Mesenchymal stem cell (in vitro differentiated cells and primary cell): ENCODE measurements around the gene PPFIBP2.

Source experiments
- DNase-seq: peaks from one replicate; pipeline ENCODE4 v3.0.0-alpha.2; 2013
- H2AFZ ChIP-seq: one replicate; pipeline ENCODE4 v1.6.1; 2013; ENCODE audit warnings: low read depth, mild to moderate bottlenecking, control low read depth, inconsistent platforms, low read length, moderate library complexity
- H2AK5ac ChIP-seq: 2 replicates; pipeline ENCODE4 v1.6.1; 2013; ENCODE audit warnings: low read length, moderate library complexity, mild to moderate bottlenecking, inconsistent platforms; ENCODE audit not compliant: severe bottlenecking
- H2BK120ac ChIP-seq: one replicate; pipeline ENCODE4 v1.6.1; 2013; ENCODE audit warnings: low read depth, mild to moderate bottlenecking, inconsistent platforms, low read length, moderate library complexity
- H2BK12ac ChIP-seq, 2 experiments: one replicate each; pipeline ENCODE4 v1.6.1; 2013; ENCODE audit warnings: inconsistent platforms in 2 of 2, low read length in 2 of 2, mild to moderate bottlenecking in 2 of 2, moderate library complexity in 2 of 2, control low read depth in 1 of 2
- H2BK15ac ChIP-seq: one replicate; pipeline ENCODE4 v1.6.1; 2013; ENCODE audit warnings: mild to moderate bottlenecking, low read depth, inconsistent platforms; ENCODE audit not compliant: poor library complexity, severe bottlenecking
- H2BK5ac ChIP-seq: 2 replicates; pipeline ENCODE4 v1.6.1; 2013; ENCODE audit warnings: low read depth, mild to moderate bottlenecking, low read length, control low read depth, inconsistent platforms; ENCODE audit not compliant: poor library complexity, severe bottlenecking
- H3K14ac ChIP-seq, 2 experiments: one replicate each; pipeline ENCODE4 v1.6.1; 2013; ENCODE audit warnings: inconsistent platforms in 2 of 2, low read length in 2 of 2, control low read depth in 1 of 2, mild to moderate bottlenecking in 1 of 2, moderate library complexity in 1 of 2
- H3K18ac ChIP-seq, 2 experiments: one replicate each; pipeline ENCODE4 v1.6.1; 2013; ENCODE audit warnings: inconsistent platforms in 2 of 2, low read length in 2 of 2, control low read depth in 1 of 2, low read depth in 1 of 2, mild to moderate bottlenecking in 1 of 2
- H3K23ac ChIP-seq, 2 experiments: one replicate each; pipeline ENCODE4 v1.6.1; 2013; ENCODE audit warnings: inconsistent platforms in 2 of 2, low read length in 2 of 2, mild to moderate bottlenecking in 2 of 2, moderate library complexity in 2 of 2, control low read depth in 1 of 2
- H3K27ac ChIP-seq: 2 replicates; pipeline ENCODE4 v1.5.1; 2013; ENCODE audit warnings: mild to moderate bottlenecking, moderate library complexity, low read length, control low read depth, inconsistent platforms; ENCODE audit not compliant: poor library complexity, severe bottlenecking
- H3K27me3 ChIP-seq, 2 experiments: 2 replicates each; pipeline versions ENCODE4 v1.6.1 to v1.7.0; 2013; ENCODE audit warnings: low read length in 2 of 2, mild to moderate bottlenecking in 2 of 2, moderate library complexity in 2 of 2, control low read depth in 1 of 2, inconsistent platforms in 1 of 2; ENCODE audit not compliant: control insufficient read depth in 1 of 2, insufficient read depth in 1 of 2
- H3K36me3 ChIP-seq, 2 experiments: 2 replicates each; pipeline versions ENCODE4 v1.6.1 to v1.7.0; 2013; ENCODE audit warnings: low read length in 2 of 2, control low read depth in 1 of 2, inconsistent platforms in 1 of 2, low read depth in 1 of 2, mild to moderate bottlenecking in 1 of 2; ENCODE audit not compliant: insufficient read depth in 2 of 2, control insufficient read depth in 1 of 2
- H3K4ac ChIP-seq, 2 experiments: one replicate each; pipeline ENCODE4 v1.6.1; 2013; ENCODE audit warnings: inconsistent platforms in 2 of 2, low read length in 2 of 2, mild to moderate bottlenecking in 2 of 2, moderate library complexity in 2 of 2, control low read depth in 1 of 2, low read depth in 1 of 2
- H3K4me1 ChIP-seq: 2 replicates; pipeline ENCODE4 v1.6.1; 2013; ENCODE audit warnings: low read depth, low read length, control low read depth; ENCODE audit not compliant: control insufficient read depth, insufficient read depth
- H3K4me2 ChIP-seq: 2 replicates; pipeline ENCODE4 v1.6.1; 2013; ENCODE audit warnings: low read length, mild to moderate bottlenecking, inconsistent platforms; ENCODE audit not compliant: poor library complexity, severe bottlenecking
- H3K4me3 ChIP-seq, 2 experiments: 2 replicates each; pipeline versions ENCODE4 v1.5.1 to v1.7.0; 2013; ENCODE audit warnings: low read length in 2 of 2, mild to moderate bottlenecking in 2 of 2, control low read depth in 1 of 2, low read depth in 1 of 2; ENCODE audit not compliant: insufficient read depth in 1 of 2
- H3K79me1 ChIP-seq: replicated peaks from 2 replicates; pipeline ENCODE4 v1.6.1; 2013; ENCODE audit warnings: mild to moderate bottlenecking, control low read depth, low read length, inconsistent platforms; ENCODE audit not compliant: poor library complexity, severe bottlenecking
- H3K9ac ChIP-seq: 2 replicates; pipeline ENCODE4 v1.7.0; 2013; ENCODE audit warnings: mild to moderate bottlenecking, low read length, moderate library complexity
- H3K9me3 ChIP-seq: 2 replicates; pipeline ENCODE4 v1.7.0; 2013; ENCODE audit warnings: mild to moderate bottlenecking, low read length; ENCODE audit not compliant: control insufficient read depth
- H4K8ac ChIP-seq: one replicate; pipeline ENCODE4 v1.6.1; 2013; ENCODE audit warnings: inconsistent platforms, mild to moderate bottlenecking, low read length, moderate library complexity
- H4K91ac ChIP-seq: one replicate; pipeline ENCODE4 v1.6.1; 2013; ENCODE audit warnings: mild to moderate bottlenecking, low read length, inconsistent platforms
- WGBS: methylation state at CpG from one replicate; pipeline ENCODE4 v1.1.7; 2013; ENCODE audit warnings: mixed read lengths; 5-methylcytosine and 5-hydroxymethylcytosine counted together

PPFIBP2 gene

DNA sequence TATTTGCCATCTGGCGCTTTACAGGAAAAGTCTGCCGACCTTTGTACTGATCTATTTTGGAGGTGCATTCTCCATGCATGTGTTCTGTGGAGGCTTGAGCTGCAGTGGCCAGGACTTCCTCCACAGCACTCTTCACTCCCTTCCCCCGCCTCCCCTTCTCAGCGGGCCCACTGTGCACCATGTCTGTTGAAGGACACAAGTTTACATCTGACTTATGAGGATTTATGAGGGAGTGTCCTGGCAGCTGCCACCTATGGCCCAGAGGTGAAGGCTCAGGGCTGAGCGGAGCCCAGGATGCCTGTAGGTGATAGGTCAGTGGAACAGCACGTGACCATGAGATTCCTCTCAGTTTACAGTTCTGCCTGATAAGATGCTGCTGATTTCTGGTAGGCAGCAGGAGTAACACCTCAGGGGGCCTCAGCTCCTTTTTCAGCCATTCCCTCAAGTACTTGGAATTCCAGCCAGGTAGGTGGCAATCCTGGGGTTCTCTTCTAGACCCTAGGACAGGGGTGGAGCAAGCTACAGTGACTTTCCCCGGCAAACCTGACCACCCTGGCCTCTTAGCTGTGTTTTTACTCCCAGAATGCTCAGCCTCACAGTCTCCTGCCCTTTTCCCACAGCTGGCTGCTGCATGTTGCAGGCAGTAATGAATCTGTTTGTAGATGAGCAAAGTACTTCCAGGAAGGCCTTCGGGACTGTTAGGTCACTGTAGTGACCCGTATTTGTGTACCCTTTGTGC lies 59.9 kb downstream of the PPFIBP2 start:
- no peaks in the 10 kb centered on the region for H3K9me3 ChIP-seq
- DNase-seq, result peak; percentile 25
- peak overlapping the region; percentile 87 for H4K8ac ChIP-seq
- H2AFZ ChIP-seq, result peak overlapping the region; percentile 33
- no peak overlapping the region for H2AK5ac ChIP-seq
- H3K4ac ChIP-seq, result peak overlapping the region in 1 of 2 experiments; percentile 83
- H4K91ac ChIP-seq, result peak overlapping the region; percentile 80
- peak overlapping the region; percentile 22 for H2BK120ac ChIP-seq
- H3K4me3 ChIP-seq, result no peak overlapping the region
- H3K18ac ChIP-seq, result peak overlapping the region; percentile 77 to 90
- peak overlapping the region; percentile 60 for H2BK15ac ChIP-seq
- H2BK12ac ChIP-seq, result peak overlapping the region; percentile 60 to 85
- H3K4me1 ChIP-seq, result peaks cover 37% of the 10 kb centered on the region
- H3K27ac ChIP-seq, result no peak overlapping the region
- peak overlapping the region in 1 of 2 experiments; percentile 13 for H3K14ac ChIP-seq
- no peak overlapping the region for H3K4me2 ChIP-seq
- H3K36me3 ChIP-seq, result no peaks in the 10 kb centered on the region
- peaks cover 0 to 22% of the 10 kb centered on the region in 2 experiments for H3K27me3 ChIP-seq
- no peak overlapping the region for H3K9ac ChIP-seq
- H2BK5ac ChIP-seq, result no peak overlapping the region
- 45% methylated on average over 9 of the region's 9 CpGs for WGBS
- H3K79me1 ChIP-seq, result no peaks in the 10 kb centered on the region
- peak overlapping the region in 1 of 2 experiments; percentile 61 for H3K23ac ChIP-seq

DNA sequence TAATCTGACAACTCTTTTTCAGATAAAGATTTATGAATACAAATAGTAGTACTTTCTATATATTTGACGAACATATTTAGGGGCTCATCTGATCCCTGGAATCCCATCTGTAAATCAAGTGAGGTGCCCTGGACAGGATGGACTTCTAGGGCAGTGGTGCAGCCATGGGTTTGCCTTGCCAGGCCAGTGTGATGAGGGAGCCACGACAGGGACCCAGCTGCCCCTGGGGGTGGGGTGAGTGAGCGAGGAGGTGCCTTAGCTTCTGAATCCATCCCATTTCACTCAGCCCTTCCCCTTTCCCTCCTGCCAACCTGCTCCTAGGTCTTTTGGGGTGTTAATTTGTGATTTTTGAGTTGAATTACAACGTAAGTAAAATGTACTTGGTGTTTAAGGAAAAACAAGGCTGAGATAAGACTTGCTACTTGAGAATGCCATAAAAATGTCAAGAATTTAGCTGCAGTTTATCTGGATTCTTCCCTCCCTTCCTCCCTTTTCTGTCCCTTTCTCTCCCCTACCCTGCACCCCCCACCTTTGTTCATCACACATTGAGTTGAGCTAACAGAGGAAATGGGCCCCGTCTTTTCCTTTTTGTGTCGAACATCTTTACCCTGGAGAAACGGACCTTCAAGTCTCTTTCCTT lies 60.8 kb downstream of the PPFIBP2 start:
- Histone ChIP-seq H3K14ac (peak overlapping the region in 1 of 2 experiments; percentile 71), H3K18ac (peak overlapping the region; percentile 56 to 75), H3K4me2 (no peak overlapping the region), H3K9me3 (no peaks in the 10 kb centered on the region), H3K36me3 (no peaks in the 10 kb centered on the region), H2BK12ac (peak overlapping the region; percentile 7 to 98), H4K8ac (peak overlapping the region; percentile 47), H2BK15ac (no peak overlapping the region), H3K27me3 (peaks cover 0 to 14% of the 10 kb centered on the region in 2 experiments), H3K4me3 (no peak overlapping the region), H3K4me1 (peaks cover 39% of the 10 kb centered on the region), H2BK120ac (no peak overlapping the region), H3K27ac (no peak overlapping the region), H3K9ac (no peak overlapping the region), H3K4ac (peak overlapping the region in 1 of 2 experiments; percentile 83), H2BK5ac (no peak overlapping the region), H3K79me1 (no peaks in the 10 kb centered on the region), H4K91ac (peak overlapping the region; percentile 45), H2AK5ac (no peak overlapping the region), H3K23ac (no peak overlapping the region), H2AFZ (no peak overlapping the region)
- WGBS, result 62% methylated on average over 2 of the region's 7 CpGs
- DNase-seq, result no peak

DNA sequence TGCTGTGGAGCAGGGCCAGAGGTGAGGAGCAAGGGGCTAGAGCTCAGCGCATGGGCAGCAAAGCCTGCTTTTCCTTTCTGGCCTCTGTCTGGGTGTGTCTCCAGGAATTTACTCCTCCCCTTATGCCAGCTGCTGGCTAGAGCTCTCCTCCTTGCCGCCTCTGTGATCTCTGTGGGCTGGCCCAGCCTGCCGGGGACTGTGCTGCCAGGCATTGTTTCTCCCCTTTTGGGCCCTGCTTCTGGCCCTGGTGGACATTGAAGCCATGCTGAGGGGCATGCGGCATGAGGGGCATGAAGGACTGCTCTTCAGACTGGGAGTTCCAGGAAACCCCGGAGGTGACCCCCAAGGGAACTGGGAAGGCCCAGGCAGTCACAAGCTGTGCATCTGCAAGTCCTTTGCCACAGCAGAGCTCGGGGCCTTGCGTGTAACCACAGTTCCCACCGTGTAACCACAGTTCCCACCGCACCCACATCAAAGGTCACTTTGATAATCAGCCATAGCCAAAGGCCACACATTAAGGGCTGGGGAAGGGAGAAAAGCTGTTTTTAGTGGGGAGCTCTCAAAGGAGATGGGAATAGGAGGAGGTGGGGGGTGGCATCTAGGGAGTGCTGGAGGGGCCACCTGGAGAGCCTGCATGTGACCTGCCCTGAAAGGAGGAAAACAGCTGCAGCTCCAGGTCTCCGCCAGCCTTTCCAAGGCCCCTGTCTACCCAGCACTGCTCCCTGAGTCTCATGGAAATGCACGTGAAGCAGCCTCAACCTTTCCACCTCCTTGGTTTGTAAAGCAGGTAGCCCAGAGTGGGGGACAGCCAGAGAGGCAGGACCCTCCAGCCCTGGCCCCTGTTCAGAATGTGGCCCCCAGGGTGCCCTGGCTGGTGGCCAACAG lies 62.3 kb downstream of the PPFIBP2 start:
- Histone ChIP-seq H2BK12ac (peak overlapping the region; percentile 73 to 96), H3K18ac (peak overlapping the region; percentile 65 to 96), H3K9me3 (no peaks in the 10 kb centered on the region), H3K4me1 (peaks cover 39% of the 10 kb centered on the region), H2BK5ac (no peak overlapping the region), H3K14ac (peak overlapping the region in 1 of 2 experiments; percentile 57), H3K27me3 (peaks cover 0 to under 1% of the 10 kb centered on the region in 2 experiments), H3K36me3 (no peaks in the 10 kb centered on the region), H4K91ac (peak overlapping the region; percentile 87), H3K9ac (peak overlapping the region; percentile 87), H3K4me3 (peak overlapping the region in 1 of 2 experiments; percentile 69), H2AFZ (no peak overlapping the region), H3K4me2 (no peak overlapping the region), H3K27ac (no peak overlapping the region), H3K4ac (peak overlapping the region; percentile 54 to 86), H2BK120ac (peak overlapping the region; percentile 80), H4K8ac (peak overlapping the region; percentile 88), H2AK5ac (no peak overlapping the region), H3K23ac (peak overlapping the region in 1 of 2 experiments; percentile 2), H2BK15ac (peak overlapping the region; percentile 98), H3K79me1 (no peaks in the 10 kb centered on the region)
- WGBS, result 57% methylated on average over 10 of the region's 11 CpGs
- DNase-seq, result peak; percentile 54
